CD14-positive monocyte (primary cell): ENCODE results near the gene ACSM6. TPM values are rescaled to one million over a fixed set of nuclear protein-coding genes. Genes with fewer than 3 reads are reported as not detected.
"Not testable (repeated sequence)": the region's sequence is repeated elsewhere in the genome, so short reads cannot be mapped to it uniquely, and the experiment has no call there.

ENCODE experiments used
- DNase-seq, 3 donors: peaks; one replicate each; pipeline ENCODE4 v3.0.0-alpha.2; 2011 to 2022
- H2AFZ ChIP-seq: 2 replicates; pipeline ENCODE4 v1.6.0; 2012; ENCODE audit warnings: mild to moderate bottlenecking, low read depth, low read length, inconsistent platforms; ENCODE audit not compliant: insufficient read depth, poor library complexity, severe bottlenecking
- H3K27ac ChIP-seq, 2 donors: 1 replicate in 1 of 2; 2 replicates in 1 of 2; pipeline ENCODE4 v1.5.1; 2012 to 2013; ENCODE audit warnings: low read length in 2 of 2, control low read depth in 1 of 2, inconsistent platforms in 1 of 2, low read depth in 1 of 2, mild to moderate bottlenecking in 1 of 2
- H3K27me3 ChIP-seq, 2 donors: one replicate each; pipeline versions ENCODE4 v1.6.0 to v1.6.1; 2011 to 2013; ENCODE audit warnings: low read length in 2 of 2; ENCODE audit not compliant: control insufficient read depth in 2 of 2, insufficient read depth in 2 of 2
- H3K36me3 ChIP-seq, 2 donors: replicated peaks in 1 of 2; 1 replicate in 1 of 2; 2 replicates in 1 of 2; pipeline versions ENCODE4 v1.5.1 to v1.6.1; 2012 to 2013; ENCODE audit warnings: low read length in 2 of 2, control low read depth in 1 of 2, inconsistent platforms in 1 of 2, mild to moderate bottlenecking in 1 of 2; ENCODE audit not compliant: insufficient read depth in 2 of 2, control insufficient read depth in 1 of 2
- H3K4me1 ChIP-seq, 2 donors: 1 replicate in 1 of 2; 2 replicates in 1 of 2; pipeline versions ENCODE4 v1.5.1 to v1.6.1; 2012 to 2013; ENCODE audit warnings: low read length in 2 of 2, control low read depth in 1 of 2, inconsistent platforms in 1 of 2, mild to moderate bottlenecking in 1 of 2, moderate library complexity in 1 of 2; ENCODE audit not compliant: insufficient read depth in 2 of 2, control insufficient read depth in 1 of 2
- H3K4me2 ChIP-seq: replicated peaks from 2 replicates; pipeline ENCODE3; 2012; ENCODE audit warnings: low read length, moderate library complexity, mild to moderate bottlenecking; ENCODE audit not compliant: poor library complexity, severe bottlenecking; ENCODE audit errors: extremely low read depth
- H3K4me3 ChIP-seq, 3 experiments: fragments of 200-600 bp in 1 of 3; sonication (generic) in 1 of 3; replicated peaks in 1 of 3; 1 replicate in 2 of 3; 2 replicates in 1 of 3; pipeline ENCODE4 v1.5.1; 2011 to 2013; ENCODE audit warnings: low read length in 3 of 3, mild to moderate bottlenecking in 3 of 3, control low read depth in 2 of 3, low read depth in 2 of 3, inconsistent platforms in 1 of 3, moderate library complexity in 1 of 3
- H3K79me2 ChIP-seq: 2 replicates; pipeline ENCODE4 v1.6.0; 2012; ENCODE audit warnings: mild to moderate bottlenecking, control low read depth, inconsistent platforms, low read length, moderate library complexity; ENCODE audit not compliant: insufficient read depth
- H3K9ac ChIP-seq: 2 replicates; pipeline ENCODE4 v1.6.0; 2017; ENCODE audit warnings: low read length, mild to moderate bottlenecking; ENCODE audit not compliant: insufficient read depth, poor library complexity, severe bottlenecking
- H3K9me3 ChIP-seq, 2 donors: replicated peaks in 1 of 2; 1 replicate in 1 of 2; 2 replicates in 1 of 2; pipeline versions ENCODE4 v1.5.1 to v1.6.1; 2012 to 2013; ENCODE audit warnings: low read length in 2 of 2, control low read depth in 1 of 2; ENCODE audit not compliant: control insufficient read depth in 1 of 2, insufficient read depth in 1 of 2
- H4K20me1 ChIP-seq: 2 replicates; pipeline ENCODE4 v1.6.0; 2012; ENCODE audit warnings: mild to moderate bottlenecking, low read length, control low read depth, moderate library complexity; ENCODE audit not compliant: insufficient read depth
- H3K27ac Mint-ChIP-seq, 7 donors: one replicate each; pipeline ENCODE4 v1.8.0; 2020; ENCODE audit warnings: mild to moderate bottlenecking in 7 of 7, mixed read lengths in 7 of 7, moderate library complexity in 6 of 7, inconsistent platforms in 2 of 7
- H3K27me3 Mint-ChIP-seq, 3 donors: one replicate each; pipeline ENCODE4 v1.8.0; 2021 to 2022; ENCODE audit warnings: low read depth in 3 of 3, mild to moderate bottlenecking in 3 of 3, mixed read lengths in 3 of 3, moderate library complexity in 3 of 3, inconsistent platforms in 1 of 3
- H3K36me3 Mint-ChIP-seq, 2 donors: one replicate each; pipeline ENCODE4 v1.8.0; 2020; ENCODE audit warnings: mixed read lengths in 2 of 2, inconsistent platforms in 1 of 2, mild to moderate bottlenecking in 1 of 2
- H3K4me1 Mint-ChIP-seq: one replicate; pipeline ENCODE4 v1.8.0; 2020; ENCODE audit warnings: mild to moderate bottlenecking, mixed read lengths
- H3K4me3 Mint-ChIP-seq, 2 donors: one replicate each; pipeline ENCODE4 v1.8.0; 2020; ENCODE audit warnings: mild to moderate bottlenecking in 2 of 2, mixed read lengths in 2 of 2, moderate library complexity in 1 of 2
- H3K9me3 Mint-ChIP-seq, 7 donors: one replicate each; pipeline ENCODE4 v1.8.0; 2020 to 2022; ENCODE audit warnings: mixed read lengths in 7 of 7, mild to moderate bottlenecking in 6 of 7, moderate library complexity in 6 of 7, inconsistent platforms in 2 of 7
- WGBS: methylation state at CpG from one replicate; pipeline ENCODE4 v1.1.5; 2013; ENCODE audit warnings: missing lambda C conversion rate; ENCODE audit not compliant: insufficient coverage; 5-methylcytosine and 5-hydroxymethylcytosine counted together
- intact Hi-C, 2 donors: fragments of 100-400 bp; cut with micrococcal nuclease; formaldehyde crosslinking; loops; one replicate each; pipeline versions ENCODE4 v1.15.0 to v1.15.1; 2023
- polyA plus RNA-seq, 3 donors: library from polyadenylated mRNA; depleted of rRNA in 1 of 3; unstranded in 2 of 3; stranded (reverse) in 1 of 3; fragments of 300-500 nt in 2 of 3; fragments of >200 nt in 1 of 3; fragmentation: Illumina TruSeq in 2 of 3; gene quantifications; 1 replicate in 2 of 3; 2 replicates in 1 of 3; pipeline ENCODE4 v1.2.3, GENCODE V29; 2012 to 2021
- TF ChIP-seq, protein P1 (sequence below): fragments of 200-600 bp; IDR thresholded peaks from one replicate; pipeline ENCODE4 v1.8.0; 2022; ENCODE audit warnings: antibody characterized with exemption, mild to moderate bottlenecking

Gene ACSM6
- polyA plus RNA-seq, 3 donors = not detected

DNA sequence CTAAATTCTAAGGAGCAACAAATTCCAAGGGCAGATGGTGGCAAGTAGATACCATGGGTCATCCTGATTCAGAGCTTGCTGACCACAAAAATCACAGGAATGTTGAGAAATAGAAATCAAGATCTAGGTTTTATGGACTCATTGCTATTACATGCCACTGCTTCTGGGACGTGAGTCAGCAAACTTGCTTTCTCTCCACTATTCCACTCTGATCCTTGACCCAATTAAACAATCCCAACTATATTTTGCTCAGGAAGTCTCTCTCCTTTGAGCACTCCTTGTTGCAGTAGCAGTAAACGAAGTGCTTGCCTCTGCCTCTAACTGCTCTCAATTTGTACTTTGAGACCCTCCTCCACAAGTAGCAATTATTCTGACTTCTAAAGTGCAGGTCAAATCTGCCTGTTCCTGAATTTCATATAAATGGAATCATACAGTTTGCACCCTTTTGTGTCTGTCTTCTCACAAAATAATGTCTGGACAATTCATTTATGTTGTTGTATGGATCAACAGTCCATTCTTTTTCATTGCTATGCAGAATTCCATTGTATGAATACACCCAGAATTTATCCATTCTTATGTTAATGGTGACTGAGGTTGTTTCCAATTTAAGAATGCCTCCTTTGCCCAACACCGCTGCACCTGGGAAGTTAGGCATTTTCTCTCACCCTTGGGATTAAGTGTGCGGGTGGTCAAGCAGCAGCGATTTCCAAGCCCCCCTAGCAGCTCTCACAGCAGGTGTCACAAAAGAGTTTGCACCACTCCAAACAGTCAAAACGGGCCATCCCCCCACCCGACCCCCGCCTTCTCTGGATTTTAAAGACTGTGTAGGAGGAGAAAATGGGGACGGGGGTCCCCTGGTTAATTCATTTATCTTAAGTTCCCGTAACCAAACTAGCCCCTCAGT is 35.9 kb downstream of the ACSM6 start:
- 94% methylated on average over 3 of the region's 10 CpGs for WGBS
- H3K4me2 ChIP-seq = peak overlapping the region; percentile 80
- Mint-ChIP-seq H3K4me3 (peak overlapping the region; percentile 84 to 97), H3K9me3 (peaks cover 0 to 3% (median 0%) of the 10 kb centered on the region in 7 donors), H3K27ac (no peak overlapping the region), H3K36me3 (no peaks in the 10 kb centered on the region), H3K27me3 (peaks cover 0 to 6% (median 4%) of the 10 kb centered on the region in 3 donors), H3K4me1 (peaks cover 13% of the 10 kb centered on the region)
- H3K9me3 ChIP-seq = no peaks in the 10 kb centered on the region
- TF ChIP-seq, protein P1, sequence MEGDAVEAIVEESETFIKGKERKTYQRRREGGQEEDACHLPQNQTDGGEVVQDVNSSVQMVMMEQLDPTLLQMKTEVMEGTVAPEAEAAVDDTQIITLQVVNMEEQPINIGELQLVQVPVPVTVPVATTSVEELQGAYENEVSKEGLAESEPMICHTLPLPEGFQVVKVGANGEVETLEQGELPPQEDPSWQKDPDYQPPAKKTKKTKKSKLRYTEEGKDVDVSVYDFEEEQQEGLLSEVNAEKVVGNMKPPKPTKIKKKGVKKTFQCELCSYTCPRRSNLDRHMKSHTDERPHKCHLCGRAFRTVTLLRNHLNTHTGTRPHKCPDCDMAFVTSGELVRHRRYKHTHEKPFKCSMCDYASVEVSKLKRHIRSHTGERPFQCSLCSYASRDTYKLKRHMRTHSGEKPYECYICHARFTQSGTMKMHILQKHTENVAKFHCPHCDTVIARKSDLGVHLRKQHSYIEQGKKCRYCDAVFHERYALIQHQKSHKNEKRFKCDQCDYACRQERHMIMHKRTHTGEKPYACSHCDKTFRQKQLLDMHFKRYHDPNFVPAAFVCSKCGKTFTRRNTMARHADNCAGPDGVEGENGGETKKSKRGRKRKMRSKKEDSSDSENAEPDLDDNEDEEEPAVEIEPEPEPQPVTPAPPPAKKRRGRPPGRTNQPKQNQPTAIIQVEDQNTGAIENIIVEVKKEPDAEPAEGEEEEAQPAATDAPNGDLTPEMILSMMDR = no peak
- DNase-seq = no peak
- no peak overlapping the region for H3K9ac ChIP-seq
- peak overlapping the region in 1 of 3 experiments; percentile 68 for H3K4me3 ChIP-seq
- intact Hi-C loops = no loop called here
- H3K27me3 ChIP-seq = no peaks in the 10 kb centered on the region
- peak overlapping the region; percentile 94 for H2AFZ ChIP-seq
- H3K79me2 ChIP-seq = no peaks in the 10 kb centered on the region
- no peaks in the 10 kb centered on the region for H3K36me3 ChIP-seq
- peaks cover 7 to 8% of the 10 kb centered on the region in 2 donors for H3K4me1 ChIP-seq
- no peaks in the 10 kb centered on the region for H4K20me1 ChIP-seq
- no peak overlapping the region for H3K27ac ChIP-seq

DNA sequence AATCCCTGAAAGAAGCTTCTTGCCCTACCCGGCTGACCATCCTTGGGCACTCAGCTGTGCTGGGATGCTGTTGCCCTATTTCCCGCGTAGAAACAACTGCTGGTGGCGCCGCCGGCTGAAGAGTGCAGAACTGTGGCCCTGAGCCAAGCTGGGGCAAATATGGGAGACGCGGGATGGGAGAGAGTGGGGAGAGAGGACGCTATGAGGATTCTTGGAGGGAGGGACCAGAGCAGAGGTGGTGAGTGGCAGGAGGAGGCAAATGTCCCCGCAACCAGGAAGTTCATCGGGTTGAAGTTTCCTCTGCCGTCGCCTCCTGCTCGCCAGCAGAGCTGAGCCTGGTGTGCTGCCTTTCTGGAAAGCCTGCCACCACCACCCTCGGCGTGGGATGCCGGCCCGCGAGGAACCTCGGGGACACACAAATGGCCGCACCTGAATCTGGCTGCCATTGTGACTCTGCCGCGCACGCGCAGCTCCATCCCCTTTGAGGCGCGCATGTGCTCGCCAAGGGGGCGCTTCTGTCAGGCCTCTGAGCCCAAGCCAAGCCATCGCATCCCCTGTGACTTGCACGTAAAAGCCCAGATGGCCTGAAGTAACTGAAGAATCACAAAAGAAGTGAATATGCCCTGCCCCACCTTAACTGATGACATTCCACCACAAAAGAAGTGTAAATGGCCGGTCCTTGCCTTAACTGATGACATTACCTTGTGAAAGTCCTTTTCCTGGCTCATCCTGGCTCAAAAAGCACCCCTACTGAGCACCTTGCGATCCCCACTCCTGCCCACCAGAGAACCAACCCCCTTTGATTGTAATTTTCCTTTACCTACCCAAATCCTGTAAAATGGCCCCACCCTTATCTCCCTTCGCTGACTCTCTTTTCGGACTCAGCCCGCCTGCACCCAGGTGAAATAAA is 36.9 kb downstream of the ACSM6 start:
- H3K4me1 ChIP-seq, H3K79me2 ChIP-seq, H4K20me1 ChIP-seq, H3K9me3 ChIP-seq, H3K27ac ChIP-seq, intact Hi-C loops, H3K36me3 ChIP-seq, H3K36me3 Mint-ChIP-seq, H3K9me3 Mint-ChIP-seq, H3K27me3 ChIP-seq, H3K27me3 Mint-ChIP-seq: not testable (repeated sequence)
- H3K4me2 ChIP-seq = peak overlapping the region; percentile 80
- Mint-ChIP-seq H3K27ac (peak overlapping the region in 1 of 7 donors; percentile 87), H3K4me3 (peak overlapping the region; percentile 84 to 97), H3K4me1 (peaks cover 15% of the 10 kb centered on the region)
- 18% methylated on average over 33 of the region's 36 CpGs for WGBS
- peak overlapping the region; percentile 55 for H3K9ac ChIP-seq
- H2AFZ ChIP-seq = peak overlapping the region; percentile 94
- peak in 2 of 3 donors; percentile 6 to 34 for DNase-seq
- peak overlapping the region; percentile 37 to 68 (median 40) for H3K4me3 ChIP-seq
